GM12878 (cell line): ENCODE results near the gene MAML3. TPM values are rescaled to one million over a fixed set of nuclear protein-coding genes. Genes with fewer than 3 reads are reported as not detected.

ENCODE experiments used
- ATAC-seq: fragments of 200-7000 bp; cut with Tn5 transposase; 3 replicates; pipeline ENCODE4 v1.9.1; 2020; ENCODE audit warnings: mild to moderate bottlenecking, moderate library complexity
- BruUV-seq: library from RNA; stranded (reverse); fragments of 400-500 nt; replicated peaks from 2 replicates; lab custom pipeline; 2021; lab: Mats Ljungman, UMichigan
- CTCF ChIA-PET: fragments of 300-600 bp; sonication (Branson Sonifier 250); formaldehyde crosslinking; extraction: SDS; loops from one replicate; lab custom pipeline; 2021; ENCODE audit warnings: inconsistent platforms; lab: Yijun Ruan, JAX
- POLR2A ChIA-PET: fragments of 350-600 bp; formaldehyde crosslinking; extraction: SDS; loops from one replicate; lab custom pipeline; 2021; ENCODE audit warnings: inconsistent platforms; lab: Charles Lee
- RAD21 ChIA-PET: fragments of 300-600 bp; sonication (Branson Sonifier 250); formaldehyde crosslinking; loops from one replicate; lab custom pipeline; 2023; ENCODE audit warnings: antibody characterized with exemption; ENCODE audit not compliant: unreplicated experiment; lab: Charles Lee
- SMC1A ChIA-PET: fragments of 300-600 bp; sonication (Branson Sonifier 250); formaldehyde crosslinking; loops from one replicate; lab custom pipeline; 2023; ENCODE audit not compliant: unreplicated experiment, uncharacterized antibody; lab: Charles Lee
- DNase-seq: peaks from one replicate; pipeline ENCODE4 v3.0.0-alpha.2; 2011; ENCODE audit warnings: low read depth, low spot score
- FAIRE-seq: peaks from 3 replicates; lab custom pipeline; 2011; peaks lifted over from hg19 to GRCh38; lab: Jason Lieb, UNC
- H2AFZ ChIP-seq: 2 replicates; pipeline ENCODE4 v1.6.0; 2011; ENCODE audit warnings: low read depth, low read length, control low read depth; ENCODE audit not compliant: control insufficient read depth
- H3K27ac ChIP-seq: 2 replicates; pipeline ENCODE4 v1.5.1; 2011; ENCODE audit warnings: control low read depth; ENCODE audit not compliant: control insufficient read depth, insufficient read depth
- H3K27me3 ChIP-seq, 2 experiments: replicated peaks in 1 of 2; 2 replicates each; pipeline versions ENCODE4 v1.6.0 to v1.6.1; 2011; ENCODE audit warnings: low read length in 1 of 2; ENCODE audit not compliant: control insufficient read depth in 2 of 2, insufficient read depth in 2 of 2
- H3K36me3 ChIP-seq, 2 experiments: 2 replicates each; pipeline ENCODE4 v1.5.1; 2011; ENCODE audit warnings: low read length in 1 of 2; ENCODE audit not compliant: control insufficient read depth in 2 of 2, insufficient read depth in 2 of 2
- H3K4me1 ChIP-seq: 2 replicates; pipeline ENCODE4 v1.6.1; 2011; ENCODE audit warnings: mild to moderate bottlenecking, low read length, moderate library complexity, mixed read lengths; ENCODE audit not compliant: control insufficient read depth, insufficient read depth
- H3K4me2 ChIP-seq: 2 replicates; pipeline ENCODE4 v1.6.0; 2011; ENCODE audit warnings: control low read depth; ENCODE audit not compliant: control insufficient read depth, insufficient read depth
- H3K4me3 ChIP-seq: fragments of 200-600 bp; sonication (generic); 2 replicates; pipeline ENCODE4 v1.5.1; 2016
- H3K79me2 ChIP-seq: 2 replicates; pipeline ENCODE4 v1.6.0; 2011; ENCODE audit warnings: low read length; ENCODE audit not compliant: control insufficient read depth, insufficient read depth
- H3K9ac ChIP-seq: 2 replicates; pipeline ENCODE4 v1.8.0; 2011; ENCODE audit warnings: low read length, control low read depth, mixed read lengths; ENCODE audit not compliant: control insufficient read depth, insufficient read depth
- H3K9me3 ChIP-seq: replicated peaks from 3 replicates; pipeline ENCODE4 v1.5.1; 2011; ENCODE audit warnings: mild to moderate bottlenecking, low read length; ENCODE audit not compliant: control insufficient read depth, insufficient read depth
- H4K20me1 ChIP-seq: 2 replicates; pipeline ENCODE4 v1.6.0; 2011; ENCODE audit not compliant: control insufficient read depth, insufficient read depth
- CBX5 ChIP-seq: sonication (generic); IDR thresholded peaks from 2 replicates; pipeline ENCODE4 v1.6.1; 2016; ENCODE audit warnings: low read depth, moderate library complexity, mild to moderate bottlenecking, inconsistent platforms
- CHD1 ChIP-seq: IDR thresholded peaks from 2 replicates; pipeline ENCODE4 v1.6.1; 2012; ENCODE audit warnings: low read depth, low read length, improper control_type of control experiment
- E2F8 ChIP-seq: fragments of 450-650 bp; IDR thresholded peaks from 2 replicates; pipeline ENCODE4 v1.6.1; 2018; ENCODE audit warnings: mild to moderate bottlenecking, low read depth, moderate library complexity; ENCODE audit not compliant: partially characterized antibody
- EGR1 ChIP-seq, 2 experiments: IDR thresholded peaks; 1 replicate in 1 of 2; 2 replicates in 1 of 2; pipeline ENCODE4 v1.6.1; 2011 to 2012; ENCODE audit warnings: low read depth in 2 of 2, low read length in 2 of 2, borderline replicate concordance in 1 of 2, mild to moderate bottlenecking in 1 of 2, moderate library complexity in 1 of 2
- IRF4 ChIP-seq: IDR thresholded peaks from 2 replicates; pipeline ENCODE4 v1.6.1; 2011; ENCODE audit warnings: low read depth, low read length
- MEF2A ChIP-seq: IDR thresholded peaks from 2 replicates; pipeline ENCODE4 v1.6.1; 2011; ENCODE audit warnings: low read depth, mild to moderate bottlenecking, low read length, moderate library complexity; ENCODE audit not compliant: insufficient read depth
- PML ChIP-seq: IDR thresholded peaks from 2 replicates; pipeline ENCODE4 v1.6.1; 2012; ENCODE audit warnings: low read length, inconsistent platforms
- SMAD1 ChIP-seq: fragments of 450-650 bp; IDR thresholded peaks from 2 replicates; pipeline ENCODE4 v1.6.1; 2018; ENCODE audit warnings: mild to moderate bottlenecking, low read depth; ENCODE audit not compliant: partially characterized antibody
- YBX1 ChIP-seq: fragments of 450-650 bp; IDR thresholded peaks from 2 replicates; pipeline ENCODE4 v1.6.1; 2016; ENCODE audit warnings: antibody characterized with exemption
- WGBS: methylation state at CpG from one replicate; pipeline ENCODE4 v1.1.6; 2016; ENCODE audit warnings: low lambda C conversion rate; ENCODE audit not compliant: insufficient replicate concordance, insufficient coverage; ENCODE audit errors: missing lambda C conversion rate; 5-methylcytosine and 5-hydroxymethylcytosine counted together
- in situ Hi-C: fragments of 300-500 bp; cut with MboI; formaldehyde crosslinking; loops from 9 replicates; pipeline ENCODE4 v1.14.3; 2018; ENCODE audit warnings: mixed read lengths
- intact Hi-C: fragments of 100-400 bp; cut with micrococcal nuclease; formaldehyde crosslinking; loops from one replicate; pipeline ENCODE4 v1.14.2; 2022; ENCODE audit not compliant: unreplicated experiment
- polyA plus RNA-seq, 11 experiments: library from polyadenylated mRNA; depleted of rRNA in 4 of 11; unstranded in 6 of 11; stranded (reverse) in 5 of 11; fragments of >200 nt; fragmentation: Nextera tagmentation in 4 of 11; fragmentation: Illumina TruSeq in 1 of 11; extraction: Ambion mirVana in 4 of 11; extraction: Trizol in 1 of 11; gene quantifications; 1 replicate in 1 of 11; 2 replicates in 10 of 11; pipeline versions ENCODE4 v1.2.1 to v1.2.3, GENCODE V29; 2011 to 2016; ENCODE audit warnings: inconsistent platforms in 2 of 11, missing spikeins in 2 of 11, low read depth in 1 of 11
- total RNA-seq, 4 experiments: library from RNA; depleted of rRNA in 3 of 4; stranded (reverse); fragments of >200 nt in 3 of 4; fragmentation: Illumina TruSeq in 1 of 4; extraction: Trizol in 1 of 4; gene quantifications; 2 replicates each; pipeline versions ENCODE4 v1.2.1 to v1.2.3, GENCODE V29; 2013 to 2021
- TF ChIP-seq, protein P1 (sequence below): fragments of 450-650 bp; IDR thresholded peaks from 2 replicates; pipeline ENCODE4 v1.6.1; 2017; ENCODE audit warnings: mild to moderate bottlenecking

Gene MAML3
- total and polyA plus RNA-seq, 10 of the 15 experiments (the other 5 are each of a cell fraction or from before 2014, with no cell fraction given): under 0.01 to 0.53 (median 0.06) TPM; not detected in 2

DNA sequence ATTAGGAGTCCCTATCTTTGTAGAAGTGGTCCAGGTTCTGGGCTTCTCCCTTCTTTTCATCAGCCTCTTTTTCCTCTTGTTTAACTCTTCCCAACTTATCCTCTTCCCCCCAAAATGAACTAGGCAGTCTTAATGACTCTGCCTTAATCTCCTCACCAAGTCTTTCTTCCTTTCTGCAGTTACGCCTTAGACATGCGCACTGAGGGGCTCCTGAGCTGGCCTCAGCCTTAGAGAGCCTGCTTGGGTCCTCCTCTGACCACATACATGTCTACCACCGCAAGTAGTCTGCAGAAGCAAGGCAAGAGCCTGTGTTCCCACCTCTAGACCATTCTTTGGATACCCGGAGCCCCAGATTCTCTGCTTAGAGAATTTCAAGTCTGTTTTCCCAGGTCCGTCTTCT is 288.4 kb downstream of the MAML3 start:
- FAIRE-seq (no peak), DNase-seq (no peak), ATAC-seq (no peak)
- ChIA-PET POLR2A (no interaction called here), RAD21 (no interaction called here), CTCF (no interaction called here), SMC1A (interaction anchor here (1.1 kb wide), 1 partner anchor 8 kb away, joined by 4 read pairs; no protein-coding TSS in a partner anchor)
- TF ChIP-seq SMAD1: no peak
- no peak for TF ChIP-seq E2F8
- TF ChIP-seq PML: no peak
- TF ChIP-seq MEF2A: no peak
- no peaks in the 10 kb centered on the region for H3K79me2 ChIP-seq
- H4K20me1 ChIP-seq: no peaks in the 10 kb centered on the region
- no peak overlapping the region for H3K4me2 ChIP-seq
- WGBS: 8% methylated on average over 5 of the region's 5 CpGs
- no peak overlapping the region for H3K4me3 ChIP-seq
- peaks cover 0 to 3% of the 10 kb centered on the region in 2 experiments; a peak in 3 of 4 replicates for H3K27me3 ChIP-seq
- intact Hi-C loops (no loop called here), in situ Hi-C loops (no loop called here)
- no peak overlapping the region for H2AFZ ChIP-seq
- H3K27ac ChIP-seq: no peak overlapping the region
- H3K4me1 ChIP-seq: no peaks in the 10 kb centered on the region
- H3K36me3 ChIP-seq: no peaks in the 10 kb centered on the region
- no peak overlapping the region for H3K9ac ChIP-seq
- no TSS peak for BruUV-seq
- H3K9me3 ChIP-seq: no peaks in the 10 kb centered on the region

- ATAC-seq (no peak), FAIRE-seq (no peak), DNase-seq (no peak)
- CTCF ChIA-PET: no interaction called here
- no TSS peak for BruUV-seq
- no peak overlapping the region for H2AFZ ChIP-seq
- RAD21 ChIA-PET: no interaction called here
- H3K4me3 ChIP-seq: no peak overlapping the region
- POLR2A ChIA-PET: no interaction called here
- no peaks in the 10 kb centered on the region for H3K79me2 ChIP-seq
- in situ Hi-C loops: no loop called here
- H3K27me3 ChIP-seq: peaks cover 0 to 3% of the 10 kb centered on the region in 2 experiments; a peak in 3 of 4 replicates
- intact Hi-C loops: no loop called here
- H3K4me2 ChIP-seq: no peak overlapping the region
- H3K9me3 ChIP-seq: no peaks in the 10 kb centered on the region
- H3K9ac ChIP-seq: no peak overlapping the region
- H3K36me3 ChIP-seq: no peaks in the 10 kb centered on the region
- H3K27ac ChIP-seq: no peak overlapping the region
- H4K20me1 ChIP-seq: no peaks in the 10 kb centered on the region
- H3K4me1 ChIP-seq: peaks cover 1% of the 10 kb centered on the region; the same call in 1 of the 2 replicates
- 4% methylated on average over 3 of the region's 3 CpGs for WGBS
- SMC1A ChIA-PET: no interaction called here
- no peak for TF ChIP-seq CBX5
- TF ChIP-seq CHD1: no peak
- no peak for TF ChIP-seq YBX1
- no peak for TF ChIP-seq IRF4
- TF ChIP-seq EGR1 (IDR thresholded peaks at IDR 0.05; ENCODE audit: borderline replicate concordance in 1 of 2, low read depth in 2 of 2, low read length in 2 of 2): no peak
- TF ChIP-seq E2F8: no peak
- TF ChIP-seq, protein P1, sequence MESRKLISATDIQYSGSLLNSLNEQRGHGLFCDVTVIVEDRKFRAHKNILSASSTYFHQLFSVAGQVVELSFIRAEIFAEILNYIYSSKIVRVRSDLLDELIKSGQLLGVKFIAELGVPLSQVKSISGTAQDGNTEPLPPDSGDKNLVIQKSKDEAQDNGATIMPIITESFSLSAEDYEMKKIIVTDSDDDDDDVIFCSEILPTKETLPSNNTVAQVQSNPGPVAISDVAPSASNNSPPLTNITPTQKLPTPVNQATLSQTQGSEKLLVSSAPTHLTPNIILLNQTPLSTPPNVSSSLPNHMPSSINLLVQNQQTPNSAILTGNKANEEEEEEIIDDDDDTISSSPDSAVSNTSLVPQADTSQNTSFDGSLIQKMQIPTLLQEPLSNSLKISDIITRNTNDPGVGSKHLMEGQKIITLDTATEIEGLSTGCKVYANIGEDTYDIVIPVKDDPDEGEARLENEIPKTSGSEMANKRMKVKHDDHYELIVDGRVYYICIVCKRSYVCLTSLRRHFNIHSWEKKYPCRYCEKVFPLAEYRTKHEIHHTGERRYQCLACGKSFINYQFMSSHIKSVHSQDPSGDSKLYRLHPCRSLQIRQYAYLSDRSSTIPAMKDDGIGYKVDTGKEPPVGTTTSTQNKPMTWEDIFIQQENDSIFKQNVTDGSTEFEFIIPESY: no peak
These were observed 290.5 kb downstream of the MAML3 start for GRCh38 chr4:139863531-139863930.
